Naive thymus-derived CD4-positive, alpha-beta T cell (primary cell): ENCODE measurements around the gene HBA2. TPM values are rescaled to one million over a fixed set of nuclear protein-coding genes. Genes with fewer than 3 reads are reported as not detected.

Source experiments
- ATAC-seq: fragments of 150-1000 bp; cut with Tn5 transposase; 2 replicates; pipeline ENCODE4 v1.10.0; 2021; ENCODE audit warnings: mild to moderate bottlenecking, moderate library complexity
- CTCF ChIA-PET: fragments of 350-600 bp; sonication (Branson Sonifier 250); formaldehyde crosslinking; loops from one replicate; lab custom pipeline; 2021; ENCODE audit warnings: antibody characterized with exemption; lab: Charles Lee
- POLR2A ChIA-PET: fragments of 350-600 bp; sonication (Branson Sonifier 250); formaldehyde crosslinking; loops from one replicate; lab custom pipeline; 2021; ENCODE audit warnings: antibody characterized with exemption, inconsistent platforms; lab: Charles Lee
- DNase-seq, 9 donors: peaks; one replicate each; pipeline versions ENCODE4 v3.0.0 to v3.0.0-alpha.2; 2020 to 2022; ENCODE audit warnings: mixed read lengths in 1 of 9
- H3K27ac ChIP-seq: one replicate; pipeline ENCODE4 v1.7.0; 2013; ENCODE audit warnings: mild to moderate bottlenecking, low read depth, low read length, moderate library complexity
- H3K27me3 ChIP-seq, 2 donors: one replicate each; pipeline ENCODE4 v1.7.0; 2013; ENCODE audit warnings: low read length in 2 of 2, mild to moderate bottlenecking in 2 of 2, moderate library complexity in 2 of 2; ENCODE audit not compliant: control insufficient read depth in 2 of 2, insufficient read depth in 2 of 2
- H3K36me3 ChIP-seq, 3 experiments: 1 replicate in 2 of 3; 2 replicates in 1 of 3; pipeline ENCODE4 v1.7.0; 2013; ENCODE audit warnings: low read length in 3 of 3, mild to moderate bottlenecking in 3 of 3, moderate library complexity in 1 of 3; ENCODE audit not compliant: insufficient read depth in 3 of 3, control insufficient read depth in 2 of 3
- H3K4me1 ChIP-seq, 2 donors: one replicate each; pipeline ENCODE4 v1.7.0; 2013; ENCODE audit warnings: low read length in 2 of 2, mild to moderate bottlenecking in 2 of 2, moderate library complexity in 1 of 2; ENCODE audit not compliant: control insufficient read depth in 2 of 2, insufficient read depth in 2 of 2
- H3K4me3 ChIP-seq: 2 replicates; pipeline ENCODE4 v1.7.0; 2013; ENCODE audit warnings: mild to moderate bottlenecking, low read length
- H3K9me3 ChIP-seq, 3 experiments: 1 replicate in 2 of 3; 2 replicates in 1 of 3; pipeline ENCODE4 v1.7.0; 2013; ENCODE audit warnings: low read length in 3 of 3; ENCODE audit not compliant: control insufficient read depth in 2 of 3
- H3K27ac Mint-ChIP-seq, 9 donors: one replicate each; pipeline ENCODE4 v1.8.0; 2020 to 2022; ENCODE audit warnings: mixed read lengths in 9 of 9, mild to moderate bottlenecking in 8 of 9, moderate library complexity in 5 of 9, inconsistent platforms in 2 of 9
- H3K27me3 Mint-ChIP-seq, 5 donors: one replicate each; pipeline ENCODE4 v1.8.0; 2021 to 2022; ENCODE audit warnings: mixed read lengths in 5 of 5, mild to moderate bottlenecking in 1 of 5
- H3K36me3 Mint-ChIP-seq, 5 donors: one replicate each; pipeline ENCODE4 v1.8.0; 2020 to 2022; ENCODE audit warnings: mixed read lengths in 5 of 5, mild to moderate bottlenecking in 3 of 5, inconsistent platforms in 1 of 5
- H3K4me1 Mint-ChIP-seq, 7 donors: one replicate each; pipeline ENCODE4 v1.8.0; 2020 to 2022; ENCODE audit warnings: mixed read lengths in 7 of 7, mild to moderate bottlenecking in 3 of 7, inconsistent platforms in 1 of 7
- H3K4me3 Mint-ChIP-seq, 10 donors: one replicate each; pipeline ENCODE4 v1.8.0; 2020 to 2022; ENCODE audit warnings: mild to moderate bottlenecking in 10 of 10, mixed read lengths in 10 of 10, moderate library complexity in 6 of 10, inconsistent platforms in 2 of 10
- H3K9me3 Mint-ChIP-seq, 11 donors: one replicate each; pipeline ENCODE4 v1.8.0; 2020 to 2022; ENCODE audit warnings: mixed read lengths in 11 of 11, mild to moderate bottlenecking in 4 of 11, inconsistent platforms in 1 of 11, moderate library complexity in 1 of 11
- intact Hi-C, 2 donors: fragments of 100-400 bp; cut with micrococcal nuclease; formaldehyde crosslinking; loops; one replicate each; pipeline ENCODE4 v1.15.1; 2023
- polyA plus RNA-seq, 2 donors: library from polyadenylated mRNA; unstranded; fragments of 300-500 nt; fragmentation: Illumina TruSeq; gene quantifications; one replicate each; pipeline ENCODE4 v1.2.3, GENCODE V29; 2021
- total RNA-seq, 6 experiments: library from RNA in 5 of 6; stranded (reverse) in 5 of 6; gene quantifications; 1 replicate in 5 of 6; 2 replicates in 1 of 6; pipeline ENCODE4 v1.2.3 and lab custom pipeline; 2021 to 2026

Gene HBA2
- total and polyA plus RNA-seq, 7 experiments from 2014 or later, result 0.63 to 10.4 (median 0.91) TPM; not detected in 3

DNA sequence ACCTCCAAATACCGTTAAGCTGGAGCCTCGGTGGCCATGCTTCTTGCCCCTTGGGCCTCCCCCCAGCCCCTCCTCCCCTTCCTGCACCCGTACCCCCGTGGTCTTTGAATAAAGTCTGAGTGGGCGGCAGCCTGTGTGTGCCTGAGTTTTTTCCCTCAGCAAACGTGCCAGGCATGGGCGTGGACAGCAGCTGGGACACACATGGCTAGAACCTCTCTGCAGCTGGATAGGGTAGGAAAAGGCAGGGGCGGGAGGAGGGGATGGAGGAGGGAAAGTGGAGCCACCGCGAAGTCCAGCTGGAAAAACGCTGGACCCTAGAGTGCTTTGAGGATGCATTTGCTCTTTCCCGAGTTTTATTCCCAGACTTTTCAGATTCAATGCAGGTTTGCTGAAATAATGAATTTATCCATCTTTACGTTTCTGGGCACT, 4.7 kb downstream of the HBA2 start:
- peak overlapping the region in 5 of 10 donors; percentile 29 to 59 (median 44) for H3K4me3 Mint-ChIP-seq
- POLR2A ChIA-PET, result no interaction called here
- H3K36me3 ChIP-seq, result no peaks in the 10 kb centered on the region

DNA sequence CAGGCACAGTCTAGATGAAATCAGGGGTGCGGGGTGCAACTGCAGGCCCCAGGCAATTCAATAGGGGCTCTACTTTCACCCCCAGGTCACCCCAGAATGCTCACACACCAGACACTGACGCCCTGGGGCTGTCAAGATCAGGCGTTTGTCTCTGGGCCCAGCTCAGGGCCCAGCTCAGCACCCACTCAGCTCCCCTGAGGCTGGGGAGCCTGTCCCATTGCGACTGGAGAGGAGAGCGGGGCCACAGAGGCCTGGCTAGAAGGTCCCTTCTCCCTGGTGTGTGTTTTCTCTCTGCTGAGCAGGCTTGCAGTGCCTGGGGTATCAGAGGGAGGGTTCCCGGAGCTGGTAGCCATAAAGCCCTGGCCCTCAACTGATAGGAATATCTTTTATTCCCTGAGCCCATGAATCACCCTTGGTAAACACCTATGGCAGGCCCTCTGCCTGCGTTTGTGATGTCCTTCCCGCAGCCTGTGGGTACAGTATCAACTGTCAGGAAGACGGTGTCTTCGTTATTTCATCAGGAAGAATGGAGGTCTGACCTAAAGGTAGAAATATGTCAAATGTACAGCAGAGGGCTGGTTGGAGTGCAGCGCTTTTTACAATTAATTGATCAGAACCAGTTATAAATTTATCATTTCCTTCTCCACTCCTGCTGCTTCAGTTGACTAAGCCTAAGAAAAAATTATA, 5.4 kb downstream of the HBA2 start:
- Histone ChIP-seq H3K27me3 (peaks cover 20 to 28% of the 10 kb centered on the region in 2 donors), H3K27ac (no peak overlapping the region), H3K36me3 (no peaks in the 10 kb centered on the region), H3K9me3 (no peaks in the 10 kb centered on the region), H3K4me1 (peaks cover 3 to 9% of the 10 kb centered on the region in 2 donors), H3K4me3 (no peak overlapping the region)
- POLR2A ChIA-PET, result no interaction called here
- H3K36me3 Mint-ChIP-seq, result no peaks in the 10 kb centered on the region
- H3K4me1 Mint-ChIP-seq, result peaks cover 0 to 17% (median 11%) of the 10 kb centered on the region in 7 donors
- ATAC-seq, result no peak
- no peak overlapping the region for H3K27ac Mint-ChIP-seq
- intact Hi-C loops, result no loop called here
- DNase-seq, result no peak
- peaks cover 0 to 1% (median 0%) of the 10 kb centered on the region in 11 donors for H3K9me3 Mint-ChIP-seq
- peaks cover 29 to 59% (median 36%) of the 10 kb centered on the region in 5 donors for H3K27me3 Mint-ChIP-seq
- CTCF ChIA-PET, result interaction anchor here (0.6 kb wide), 1 partner anchor 71 kb away, joined by 3 read pairs; no protein-coding TSS in a partner anchor
- H3K4me3 Mint-ChIP-seq, result peak overlapping the region in 4 of 10 donors; percentile 42 to 59 (median 44)

More for the DNA sequence above, 4.7 kb downstream of the HBA2 start:
- H3K36me3 Mint-ChIP-seq, result no peaks in the 10 kb centered on the region
- no peaks in the 10 kb centered on the region for H3K9me3 Mint-ChIP-seq
- no peaks in the 10 kb centered on the region for H3K9me3 ChIP-seq
- H3K27ac Mint-ChIP-seq, result no peak overlapping the region
- H3K4me1 ChIP-seq, result peaks cover 3 to 9% of the 10 kb centered on the region in 2 donors
- no peak for ATAC-seq
- CTCF ChIA-PET, result no interaction called here
- H3K4me3 ChIP-seq, result no peak overlapping the region
- no peak for DNase-seq
- H3K27me3 ChIP-seq, result peaks cover 20 to 28% of the 10 kb centered on the region in 2 donors
- intact Hi-C loops, result no loop called here
- H3K27me3 Mint-ChIP-seq, result peaks cover 29 to 59% (median 36%) of the 10 kb centered on the region in 5 donors
- H3K4me1 Mint-ChIP-seq, result peaks cover 0 to 17% (median 11%) of the 10 kb centered on the region in 7 donors
- H3K27ac ChIP-seq, result no peak overlapping the region

DNA sequence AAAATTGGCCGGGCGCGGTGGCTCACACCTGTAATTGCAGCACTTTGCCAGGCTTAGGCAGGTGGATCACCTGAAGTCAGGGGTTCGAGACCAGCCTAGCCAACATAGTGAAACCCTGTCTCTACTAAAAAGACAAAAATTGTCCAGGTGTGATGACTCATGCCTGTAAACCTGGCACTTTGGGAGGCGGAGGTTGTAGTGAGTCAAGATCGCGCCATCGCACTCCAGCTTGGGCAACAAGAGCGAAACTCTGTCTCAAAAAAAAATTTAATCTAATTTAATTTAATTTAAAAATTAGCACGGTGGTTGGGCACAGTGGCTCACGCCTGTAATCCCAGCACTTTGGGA, 6.0 kb downstream of the HBA2 start:
- no peaks in the 10 kb centered on the region for H3K36me3 Mint-ChIP-seq
- Histone ChIP-seq H3K4me1 (peaks cover 3 to 9% of the 10 kb centered on the region in 2 donors), H3K9me3 (no peaks in the 10 kb centered on the region), H3K27me3 (peaks cover 20 to 28% of the 10 kb centered on the region in 2 donors), H3K4me3 (no peak overlapping the region), H3K36me3 (no peaks in the 10 kb centered on the region), H3K27ac (no peak overlapping the region)
- intact Hi-C loops, result no loop called here
- peaks cover 29 to 54% (median 34%) of the 10 kb centered on the region in 5 donors for H3K27me3 Mint-ChIP-seq
- peaks cover 0 to 1% (median 0%) of the 10 kb centered on the region in 11 donors for H3K9me3 Mint-ChIP-seq
- peak overlapping the region in 1 of 10 donors; percentile 45 for H3K4me3 Mint-ChIP-seq
- ChIA-PET CTCF (interaction anchor here (0.6 kb wide), 1 partner anchor 71 kb away, joined by 3 read pairs; no protein-coding TSS in a partner anchor), POLR2A (no interaction called here)
- no peak overlapping the region for H3K27ac Mint-ChIP-seq
- ATAC-seq (no peak), DNase-seq (no peak)
- H3K4me1 Mint-ChIP-seq, result peaks cover 0 to 17% (median 11%) of the 10 kb centered on the region in 7 donors

DNA sequence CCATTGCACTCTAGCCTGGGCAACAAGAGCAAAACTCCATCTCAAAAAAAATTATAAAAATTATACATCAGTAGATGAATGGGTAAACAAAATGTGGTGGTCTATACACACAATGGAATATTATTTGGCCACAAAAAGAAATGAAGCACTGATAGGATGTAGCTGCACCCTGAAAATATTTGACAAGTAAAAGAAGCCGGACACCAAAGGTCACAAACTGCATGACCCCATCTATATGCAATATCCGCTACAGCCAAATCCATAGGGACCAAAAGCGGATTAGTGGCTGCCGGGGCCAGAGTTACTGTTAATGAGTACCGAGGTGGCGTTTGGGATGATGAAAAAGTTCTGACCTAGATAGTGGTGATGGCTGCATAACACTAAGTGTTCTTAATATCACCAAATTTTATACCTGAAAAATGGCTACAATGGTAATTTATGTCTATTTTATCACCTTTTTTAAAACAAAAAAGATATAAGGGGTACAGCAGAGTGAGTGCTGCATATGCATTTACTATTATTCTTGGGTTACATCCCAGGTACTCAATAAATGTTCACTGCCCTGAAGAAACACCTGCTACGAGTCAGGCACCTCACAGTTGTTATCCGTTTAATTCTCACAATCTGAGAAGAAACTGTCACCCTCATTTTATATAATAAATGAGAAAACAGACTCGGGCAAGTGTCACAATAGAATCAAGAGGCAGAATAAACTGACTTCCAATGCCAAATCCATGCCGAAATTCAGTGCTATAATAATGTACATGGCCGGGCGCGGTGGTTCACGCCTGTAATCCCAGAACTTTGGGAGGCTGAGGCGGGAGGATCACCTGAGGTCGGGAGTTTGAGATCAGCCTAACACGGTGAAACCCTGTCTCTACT, 6.8 kb downstream of the HBA2 start:
- H3K27me3 ChIP-seq, result peaks cover 20 to 28% of the 10 kb centered on the region in 2 donors
- Mint-ChIP-seq H3K9me3 (peaks cover 0 to 1% (median 0%) of the 10 kb centered on the region in 11 donors), H3K27ac (no peak overlapping the region), H3K4me1 (peaks cover 0 to 17% (median 9%) of the 10 kb centered on the region in 7 donors), H3K4me3 (peak overlapping the region; percentile 23 to 75 (median 45)), H3K36me3 (no peaks in the 10 kb centered on the region), H3K27me3 (peaks cover 26 to 49% (median 32%) of the 10 kb centered on the region in 5 donors)
- ChIA-PET CTCF (interaction anchor here (0.6 to 1.4 kb wide), 4 partner anchors 54 to 113 kb away, joined by 3 to 5 read pairs (median 4); no protein-coding TSS in a partner anchor), POLR2A (interaction anchor here (1.2 kb wide), 1 partner anchor 48 kb away, joined by 4 read pairs; no protein-coding TSS in a partner anchor)
- peaks cover 3 to 9% of the 10 kb centered on the region in 2 donors for H3K4me1 ChIP-seq
- ATAC-seq (no peak), DNase-seq (no peak)
- H3K9me3 ChIP-seq, result no peaks in the 10 kb centered on the region
- no peak overlapping the region for H3K4me3 ChIP-seq
- no peak overlapping the region for H3K27ac ChIP-seq
- no peaks in the 10 kb centered on the region for H3K36me3 ChIP-seq
- intact Hi-C loops, result loop anchor here (1.0 to 2.0 kb wide), 6 partner anchors 41 to 183 kb away; partner anchors contain the start of genes AXIN1 (in 1 of the 2) and NPRL3 (in 1 of the 2)

DNA sequence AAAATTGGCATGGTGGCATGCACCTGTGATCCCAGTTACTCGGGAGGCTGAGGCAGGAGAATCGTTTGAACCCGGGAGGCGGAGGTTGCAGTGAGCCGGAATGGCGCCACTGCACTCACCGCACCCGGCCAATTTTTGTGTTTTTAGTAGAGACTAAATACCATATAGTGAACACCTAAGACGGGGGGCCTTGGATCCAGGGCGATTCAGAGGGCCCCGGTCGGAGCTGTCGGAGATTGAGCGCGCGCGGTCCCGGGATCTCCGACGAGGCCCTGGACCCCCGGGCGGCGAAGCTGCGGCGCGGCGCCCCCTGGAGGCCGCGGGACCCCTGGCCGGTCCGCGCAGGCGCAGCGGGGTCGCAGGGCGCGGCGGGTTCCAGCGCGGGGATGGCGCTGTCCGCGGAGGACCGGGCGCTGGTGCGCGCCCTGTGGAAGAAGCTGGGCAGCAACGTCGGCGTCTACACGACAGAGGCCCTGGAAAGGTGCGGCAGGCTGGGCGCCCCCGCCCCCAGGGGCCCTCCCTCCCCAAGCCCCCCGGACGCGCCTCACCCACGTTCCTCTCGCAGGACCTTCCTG, 7.5 kb downstream of the HBA2 start, which contains the start of gene HBQ1:
Gene HBQ1 (plus strand): TSS at position 359 of the 575 bp plus-strand sequence. CDS start 28 bp downstream, at position 387.
- POLR2A ChIA-PET, result interaction anchor here (0.6 to 1.2 kb wide), 3 partner anchors 47 to 221 kb away, joined by 4 to 5 read pairs (median 4); partner anchors contain the start of genes DECR2 and LUC7L
- Histone ChIP-seq H3K4me1 (peaks cover 3 to 9% of the 10 kb centered on the region in 2 donors), H3K27ac (no peak within 1 kb of the TSS), H3K36me3 (no peaks in the 10 kb centered on the region), H3K9me3 (no peaks in the 10 kb centered on the region), H3K4me3 (peak within 1 kb of the TSS; percentile 47), H3K27me3 (peaks cover 20 to 27% of the 10 kb centered on the region in 2 donors)
- Mint-ChIP-seq H3K9me3 (peaks cover 0 to 1% (median 0%) of the 10 kb centered on the region in 11 donors), H3K4me3 (peak within 1 kb of the TSS; percentile 30 to 75 (median 56)), H3K27ac (no peak within 1 kb of the TSS), H3K4me1 (peaks cover 0 to 9% (median 5%) of the 10 kb centered on the region in 7 donors), H3K27me3 (peaks cover 19 to 41% (median 24%) of the 10 kb centered on the region in 5 donors), H3K36me3 (peaks cover 0 to 2% (median 0%) of the 10 kb centered on the region in 5 donors)
- peak in 5 of 9 donors; percentile 25 to 53 (median 30) for DNase-seq
- intact Hi-C loops, result loop anchor here (1.0 to 2.0 kb wide), 6 partner anchors 41 to 183 kb away; partner anchors contain the start of genes AXIN1 (in 1 of the 2) and NPRL3 (in 1 of the 2)
- peak; percentile 14 for ATAC-seq
- CTCF ChIA-PET, result interaction anchor here (0.6 to 1.4 kb wide), 3 partner anchors 25 to 114 kb away, joined by 4 to 5 read pairs (median 4); no protein-coding TSS in a partner anchor
